SU-DHL-6 (cell line): ENCODE results near the gene PRKAG3.

ENCODE experiments used
- H2AFZ ChIP-seq: fragments of 200-600 bp; sonication (generic); 2 replicates; pipeline ENCODE4 v1.6.1; 2014; ENCODE audit warnings: low read depth, mild to moderate bottlenecking, moderate library complexity, mixed read lengths, antibody characterized with exemption, low read length; ENCODE audit not compliant: severe bottlenecking
- H3F3A ChIP-seq: fragments of 200-600 bp; shearing (Covaris generic); 2 replicates; pipeline ENCODE4 v1.6.0; 2016; ENCODE audit warnings: antibody characterized with exemption, mild to moderate bottlenecking; ENCODE audit not compliant: insufficient read depth
- H3K27ac ChIP-seq: fragments of 200-600 bp; sonication (generic); 2 replicates; pipeline ENCODE4 v1.5.1; 2016; ENCODE audit warnings: low read depth, mild to moderate bottlenecking, low read length, moderate library complexity, mixed read lengths
- H3K27me3 ChIP-seq: fragments of 200-600 bp; sonication (generic), shearing (Covaris generic); 2 replicates; pipeline ENCODE4 v1.6.0; 2014; ENCODE audit warnings: mild to moderate bottlenecking, low read length
- H3K36me3 ChIP-seq: fragments of 200-600 bp; sonication (generic); 2 replicates; pipeline ENCODE4 v1.6.1; 2014; ENCODE audit warnings: mild to moderate bottlenecking, low read length, mixed read lengths
- H3K4me2 ChIP-seq: fragments of 300-600, 200-600 bp; shearing (Covaris generic), sonication (generic); 2 replicates; pipeline ENCODE4 v1.6.0; 2014; ENCODE audit warnings: low read length, low read depth, mild to moderate bottlenecking; ENCODE audit not compliant: poor library complexity, severe bottlenecking
- H3K4me3 ChIP-seq: fragments of 200-600 bp; sonication (generic); 2 replicates; pipeline ENCODE4 v1.5.1; 2014; ENCODE audit warnings: antibody characterized with exemption, low read length, mild to moderate bottlenecking, mixed read lengths; ENCODE audit not compliant: insufficient read depth, poor library complexity, severe bottlenecking
- H3K79me2 ChIP-seq: fragments of 200-600 bp; sonication (generic); 2 replicates; pipeline ENCODE4 v1.6.1; 2014; ENCODE audit warnings: mild to moderate bottlenecking, low read length, moderate library complexity; ENCODE audit not compliant: insufficient read depth
- H3K9ac ChIP-seq: fragments of 200-600 bp; sonication (generic); 2 replicates; pipeline ENCODE4 v1.7.0; 2014; ENCODE audit warnings: mild to moderate bottlenecking, low read length
- H3K9me2 ChIP-seq: fragments of 200-600 bp; sonication (generic); replicated peaks from 2 replicates; pipeline ENCODE4 v1.6.1; 2014; ENCODE audit warnings: low read length; ENCODE audit not compliant: insufficient read depth
- H3K9me3 ChIP-seq: fragments of 200-600 bp; sonication (generic); 2 replicates; pipeline ENCODE4 v1.6.1; 2014; ENCODE audit warnings: low read length, mixed read lengths; ENCODE audit not compliant: insufficient read depth
- H4K20me1 ChIP-seq: fragments of 200-600 bp; sonication (generic); 2 replicates; pipeline ENCODE4 v1.6.1; 2014; ENCODE audit warnings: low read depth, mild to moderate bottlenecking, antibody characterized with exemption, low read length, moderate library complexity, mixed read lengths
- EZH2phosphoT487 ChIP-seq: fragments of 200-600 bp; sonication (generic), shearing (Covaris generic); conservative IDR thresholded peaks from 2 replicates; pipeline ENCODE4 v1.6.1; 2018; ENCODE audit warnings: mild to moderate bottlenecking, antibody characterized with exemption, low read length, moderate library complexity, mixed read lengths
- TF ChIP-seq, protein P1 (sequence below): fragments of 200-600 bp; sonication (generic); IDR thresholded peaks from one replicate; pipeline ENCODE4 v1.5.1; 2017; ENCODE audit warnings: antibody characterized with exemption, mild to moderate bottlenecking, low read length, moderate library complexity; ENCODE audit not compliant: insufficient read depth, poor library complexity, severe bottlenecking

PRKAG3 gene

GRCh38 chr2:218815649-218816048 is 16.0 kb downstream of the PRKAG3 start:
- H3K4me3 ChIP-seq: no peak overlapping the region
- no peaks in the 10 kb centered on the region for H3K27me3 ChIP-seq
- TF ChIP-seq, protein P1, sequence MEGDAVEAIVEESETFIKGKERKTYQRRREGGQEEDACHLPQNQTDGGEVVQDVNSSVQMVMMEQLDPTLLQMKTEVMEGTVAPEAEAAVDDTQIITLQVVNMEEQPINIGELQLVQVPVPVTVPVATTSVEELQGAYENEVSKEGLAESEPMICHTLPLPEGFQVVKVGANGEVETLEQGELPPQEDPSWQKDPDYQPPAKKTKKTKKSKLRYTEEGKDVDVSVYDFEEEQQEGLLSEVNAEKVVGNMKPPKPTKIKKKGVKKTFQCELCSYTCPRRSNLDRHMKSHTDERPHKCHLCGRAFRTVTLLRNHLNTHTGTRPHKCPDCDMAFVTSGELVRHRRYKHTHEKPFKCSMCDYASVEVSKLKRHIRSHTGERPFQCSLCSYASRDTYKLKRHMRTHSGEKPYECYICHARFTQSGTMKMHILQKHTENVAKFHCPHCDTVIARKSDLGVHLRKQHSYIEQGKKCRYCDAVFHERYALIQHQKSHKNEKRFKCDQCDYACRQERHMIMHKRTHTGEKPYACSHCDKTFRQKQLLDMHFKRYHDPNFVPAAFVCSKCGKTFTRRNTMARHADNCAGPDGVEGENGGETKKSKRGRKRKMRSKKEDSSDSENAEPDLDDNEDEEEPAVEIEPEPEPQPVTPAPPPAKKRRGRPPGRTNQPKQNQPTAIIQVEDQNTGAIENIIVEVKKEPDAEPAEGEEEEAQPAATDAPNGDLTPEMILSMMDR: no peak
- TF ChIP-seq EZH2phosphoT487: no peak
- no peaks in the 10 kb centered on the region for H3K9me3 ChIP-seq
- H3K79me2 ChIP-seq: no peaks in the 10 kb centered on the region
- no peak overlapping the region for H3K9ac ChIP-seq
- H3K9me2 ChIP-seq: no peaks in the 10 kb centered on the region
- H3K27ac ChIP-seq: no peak overlapping the region
- no peaks in the 10 kb centered on the region for H3K36me3 ChIP-seq
- no peak overlapping the region for H2AFZ ChIP-seq
- no peaks in the 10 kb centered on the region for H4K20me1 ChIP-seq
- H3F3A ChIP-seq: no peaks in the 10 kb centered on the region
- H3K4me2 ChIP-seq: no peak overlapping the region

GRCh38 chr2:218815244-218815637 is 16.4 kb downstream of the PRKAG3 start:
- H3K79me2 ChIP-seq: no peaks in the 10 kb centered on the region
- H3K27ac ChIP-seq: no peak overlapping the region
- no peak overlapping the region for H3K4me2 ChIP-seq
- no peaks in the 10 kb centered on the region for H3F3A ChIP-seq
- H4K20me1 ChIP-seq: no peaks in the 10 kb centered on the region
- no peaks in the 10 kb centered on the region for H3K9me3 ChIP-seq
- H3K9ac ChIP-seq: no peak overlapping the region
- no peaks in the 10 kb centered on the region for H3K27me3 ChIP-seq
- no peak overlapping the region for H2AFZ ChIP-seq
- TF ChIP-seq EZH2phosphoT487: no peak
- TF ChIP-seq, protein P1: no peak
- no peak overlapping the region for H3K4me3 ChIP-seq
- H3K36me3 ChIP-seq: no peaks in the 10 kb centered on the region
- no peaks in the 10 kb centered on the region for H3K9me2 ChIP-seq

DNA sequence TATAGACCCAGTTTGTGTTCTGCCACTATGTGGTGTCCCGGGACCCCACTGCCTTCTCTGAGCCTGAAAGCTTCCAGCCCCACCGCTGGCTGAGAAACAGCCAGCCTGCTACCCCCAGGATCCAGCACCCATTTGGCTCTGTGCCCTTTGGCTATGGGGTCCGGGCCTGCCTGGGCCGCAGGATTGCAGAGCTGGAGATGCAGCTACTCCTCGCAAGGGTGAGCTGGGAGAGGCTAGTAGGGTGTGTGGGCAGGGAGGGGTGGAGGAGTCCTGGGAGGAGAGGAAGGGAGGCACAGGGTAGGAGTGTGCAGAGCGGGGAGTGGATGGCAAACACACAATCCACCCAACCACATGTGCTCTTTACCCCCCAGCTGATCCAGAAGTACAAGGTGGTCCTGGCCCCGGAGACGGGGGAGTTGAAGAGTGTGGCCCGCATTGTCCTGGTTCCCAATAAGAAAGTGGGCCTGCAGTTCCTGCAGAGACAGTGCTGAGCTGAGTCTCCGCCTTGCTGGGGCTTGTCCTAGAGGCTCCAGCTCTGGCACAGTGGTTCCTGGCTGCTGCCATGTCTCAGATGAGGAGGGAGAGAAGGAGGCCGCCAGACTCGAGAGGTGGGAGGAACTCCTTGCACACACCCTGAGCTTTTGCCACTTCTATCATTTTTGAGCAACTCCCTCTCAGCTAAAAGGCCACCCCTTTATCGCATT is 16.9 kb downstream of the PRKAG3 start:
- Histone ChIP-seq H3K27me3 (no peaks in the 10 kb centered on the region), H3F3A (no peaks in the 10 kb centered on the region)

More for the DNA sequence above, 16.9 kb downstream of the PRKAG3 start:
- Histone ChIP-seq H3K4me3 (no peak overlapping the region), H2AFZ (no peak overlapping the region), H3K9ac (no peak overlapping the region), H3K36me3 (no peaks in the 10 kb centered on the region), H3K27ac (no peak overlapping the region), H3K9me3 (no peaks in the 10 kb centered on the region), H3K4me2 (no peak overlapping the region), H3K79me2 (no peaks in the 10 kb centered on the region), H4K20me1 (no peaks in the 10 kb centered on the region), H3K9me2 (no peaks in the 10 kb centered on the region)
- TF ChIP-seq, protein P1: no peak
- no peak for TF ChIP-seq EZH2phosphoT487
